NK-92 (cell line): ENCODE measurements around the gene PRICKLE3.
A peak's percentile ranks its signal among the peaks of the same experiment; 100 is the strongest.

ENCODE experiments used
- DNase-seq: peaks from one replicate; lab custom pipeline; 2025; ENCODE audit not compliant: unreplicated experiment; lab: John Stamatoyannopoulos, UW

PRICKLE3 gene

GRCh38 chrX:49206543-49206942, 20.4 kb upstream of the PRICKLE3 start:
- no peak for DNase-seq

- DNase-seq: no peak
These were observed 19.3 kb upstream of the PRICKLE3 start for GRCh38 chrX:49205443-49205842.

- no peak for DNase-seq
These were observed 18.5 kb upstream of the PRICKLE3 start for GRCh38 chrX:49204709-49205108.

- no peak for DNase-seq
These were observed 17.8 kb upstream of the PRICKLE3 start for GRCh38 chrX:49204017-49204416.

- no peak for DNase-seq
These were observed 17.4 kb upstream of the PRICKLE3 start for GRCh38 chrX:49203536-49203935.

- no peak for DNase-seq
These were observed 15.8 kb upstream of the PRICKLE3 start for GRCh38 chrX:49202022-49202421.

GRCh38 chrX:49199906-49200771, 14.0 kb upstream of the PRICKLE3 start, which contains the start of gene SYP:
SYP (minus strand) TSS chrX:49200193; CDS start chrX:49200186, 7 bp downstream.
- no peak for DNase-seq

GRCh38 chrX:49199315-49199595, 13.1 kb upstream of the PRICKLE3 start:
- DNase-seq: no peak

- no peak for DNase-seq
These were observed 12.6 kb upstream of the PRICKLE3 start for GRCh38 chrX:49198540-49199314.

GRCh38 chrX:49197543-49198087, 11.4 kb upstream of the PRICKLE3 start:
- no peak for DNase-seq

GRCh38 chrX:49193542-49193964, 7.4 kb upstream of the PRICKLE3 start:
- DNase-seq: no peak

GRCh38 chrX:49192722-49193328, 6.7 kb upstream of the PRICKLE3 start:
- no peak for DNase-seq

- no peak for DNase-seq
These were observed 5.4 kb upstream of the PRICKLE3 start for GRCh38 chrX:49191574-49192011.

GRCh38 chrX:49190821-49191573, 4.8 kb upstream of the PRICKLE3 start:
- peak; percentile 10 for DNase-seq

- DNase-seq: no peak
These were observed 3.4 kb upstream of the PRICKLE3 start for GRCh38 chrX:49189606-49190005.

- no peak for DNase-seq
These were observed 2.4 kb upstream of the PRICKLE3 start for GRCh38 chrX:49188468-49189076.

- DNase-seq: no peak
These were observed 1.4 kb upstream of the PRICKLE3 start for GRCh38 chrX:49187526-49187925.

- no peak for DNase-seq
These were observed 838 bp upstream of the PRICKLE3 start for GRCh38 chrX:49187028-49187394.

GRCh38 chrX:49184294-49185281, 1.6 kb downstream of the PRICKLE3 start:
- DNase-seq: no peak
